Hepatocyte (in vitro differentiated cells): ENCODE data around the gene GAS6. TPM values are rescaled to one million over a fixed set of nuclear protein-coding genes. Genes with fewer than 3 reads are reported as not detected.

Source experiments
- DNase-seq: peaks from one replicate; pipeline ENCODE4 v3.0.0-alpha.2; 2016; ENCODE audit warnings: low spot score
- H2AFZ ChIP-seq: fragments of 200-600 bp; sonication (generic); 2 replicates; pipeline ENCODE4 v1.6.0; 2016; ENCODE audit warnings: antibody characterized with exemption, mild to moderate bottlenecking
- H3K27ac ChIP-seq: fragments of 200-600 bp; sonication (generic); 2 replicates; pipeline ENCODE4 v1.5.1; 2016; ENCODE audit warnings: mild to moderate bottlenecking
- H3K27me3 ChIP-seq: fragments of 200-600 bp; sonication (generic); 2 replicates; pipeline ENCODE4 v1.6.1; 2016
- H3K36me3 ChIP-seq: fragments of 200-600 bp; sonication (generic); replicated peaks from 2 replicates; pipeline ENCODE4 v1.5.1; 2016; ENCODE audit warnings: low read depth; ENCODE audit not compliant: insufficient read depth
- H3K4me1 ChIP-seq: fragments of 200-600 bp; sonication (generic); 2 replicates; pipeline ENCODE4 v1.5.1; 2016; ENCODE audit warnings: mild to moderate bottlenecking, moderate library complexity; ENCODE audit not compliant: insufficient read depth
- H3K4me2 ChIP-seq: fragments of 200-600 bp; sonication (generic); 2 replicates; pipeline ENCODE4 v1.6.0; 2016
- H3K4me3 ChIP-seq: fragments of 200-600 bp; sonication (generic); 2 replicates; pipeline ENCODE4 v1.5.1; 2016; ENCODE audit warnings: mild to moderate bottlenecking
- H3K79me2 ChIP-seq: fragments of 200-600 bp; sonication (generic); 2 replicates; pipeline ENCODE4 v1.6.0; 2017; ENCODE audit warnings: mild to moderate bottlenecking
- H3K9me2 ChIP-seq: fragments of 200-600 bp; sonication (generic); replicated peaks from 2 replicates; pipeline ENCODE4 v1.6.0; 2017; ENCODE audit warnings: mild to moderate bottlenecking; ENCODE audit not compliant: insufficient read depth
- H3K9me3 ChIP-seq: fragments of 200-600 bp; sonication (generic); 2 replicates; pipeline ENCODE4 v1.5.1; 2016; ENCODE audit warnings: low read depth, mild to moderate bottlenecking
- H4K20me1 ChIP-seq: fragments of 200-600 bp; sonication (generic); 2 replicates; pipeline ENCODE4 v1.6.0; 2016; ENCODE audit warnings: mild to moderate bottlenecking; ENCODE audit not compliant: insufficient read depth, poor library complexity, severe bottlenecking
- EZH2 ChIP-seq: fragments of 200-600 bp; sonication (generic); IDR thresholded peaks from 2 replicates; pipeline ENCODE4 v1.6.1; 2016; ENCODE audit warnings: antibody characterized with exemption, mild to moderate bottlenecking, borderline replicate concordance
- EZH2phosphoT487 ChIP-seq: fragments of 200-600 bp; sonication (generic); IDR thresholded peaks from one replicate; pipeline ENCODE4 v1.6.1; 2018; ENCODE audit warnings: antibody characterized with exemption, mild to moderate bottlenecking, low read depth, moderate library complexity; ENCODE audit not compliant: unreplicated experiment, severe bottlenecking
- WGBS: methylation state at CpG from one replicate; pipeline ENCODE4 v1.1.6; 2016; ENCODE audit warnings: low lambda C conversion rate; ENCODE audit errors: missing lambda C conversion rate; 5-methylcytosine and 5-hydroxymethylcytosine counted together
- polyA plus RNA-seq: library from polyadenylated mRNA; unstranded; fragments of >200 nt; fragmentation: Nextera tagmentation; extraction: Ambion mirVana; gene quantifications from 2 replicates; pipeline ENCODE4 v1.2.1, GENCODE V29; 2016
- total RNA-seq: library from RNA; depleted of rRNA; stranded (reverse); fragments of >200 nt; gene quantifications from 2 replicates; pipeline ENCODE4 v1.2.3, GENCODE V29; 2014
- TF ChIP-seq, protein P1 (sequence below): fragments of 200-600 bp; sonication (generic); IDR thresholded peaks from 2 replicates; pipeline ENCODE4 v1.5.1; 2016; ENCODE audit warnings: antibody characterized with exemption, mild to moderate bottlenecking; ENCODE audit not compliant: poor library complexity

Gene GAS6
- total and polyA plus RNA-seq, 2 experiments from 2014 or later, result 70.0 to 146 TPM

DNA sequence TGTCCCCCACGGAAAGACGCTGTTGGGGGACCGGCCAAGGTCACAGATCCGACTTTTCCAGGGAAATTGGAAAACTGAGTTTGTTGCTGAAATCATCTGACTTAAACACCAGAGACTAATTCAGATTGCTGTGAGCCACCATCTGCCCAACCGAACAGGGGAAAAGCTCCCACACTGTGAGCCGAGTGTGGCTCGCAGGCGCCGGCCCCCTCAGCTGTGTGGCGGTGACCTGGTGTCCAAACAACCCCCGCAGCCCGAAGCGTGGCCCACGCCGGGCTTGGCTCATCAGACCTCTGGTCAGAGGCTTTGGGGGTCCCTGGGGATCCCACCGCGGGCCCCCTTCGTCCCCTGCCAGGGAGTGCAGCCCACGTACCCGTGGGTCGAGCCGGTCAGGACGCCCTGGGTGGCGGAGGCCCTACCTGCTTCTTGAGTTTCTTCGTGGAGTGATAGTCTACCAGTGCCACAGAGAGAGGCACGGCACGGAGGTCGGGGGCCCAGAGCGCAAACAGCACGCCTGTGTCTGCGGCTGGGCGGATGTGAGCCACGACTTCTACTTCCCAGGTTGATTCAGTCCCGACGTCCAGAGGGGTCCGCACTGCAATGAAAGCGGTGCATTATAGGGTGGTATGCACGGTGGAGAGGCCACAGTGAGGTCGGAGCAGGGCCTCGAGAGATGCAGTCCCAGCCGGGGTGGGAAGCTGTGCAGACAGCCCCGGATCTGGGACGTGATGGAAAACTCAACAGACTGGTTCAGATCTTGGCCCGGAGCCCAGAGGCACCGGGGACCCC is 40.7 kb downstream of the GAS6 start:
- Histone ChIP-seq H2AFZ (no peak overlapping the region), H4K20me1 (no peaks in the 10 kb centered on the region), H3K36me3 (no peaks in the 10 kb centered on the region), H3K79me2 (no peaks in the 10 kb centered on the region), H3K4me1 (peaks cover 16% of the 10 kb centered on the region), H3K27ac (no peak overlapping the region), H3K4me2 (no peak overlapping the region), H3K9me3 (no peaks in the 10 kb centered on the region), H3K27me3 (no peaks in the 10 kb centered on the region), H3K4me3 (no peak overlapping the region), H3K9me2 (no peaks in the 10 kb centered on the region)
- TF ChIP-seq EZH2 (no peak), EZH2phosphoT487 (no peak)
- TF ChIP-seq, protein P1, sequence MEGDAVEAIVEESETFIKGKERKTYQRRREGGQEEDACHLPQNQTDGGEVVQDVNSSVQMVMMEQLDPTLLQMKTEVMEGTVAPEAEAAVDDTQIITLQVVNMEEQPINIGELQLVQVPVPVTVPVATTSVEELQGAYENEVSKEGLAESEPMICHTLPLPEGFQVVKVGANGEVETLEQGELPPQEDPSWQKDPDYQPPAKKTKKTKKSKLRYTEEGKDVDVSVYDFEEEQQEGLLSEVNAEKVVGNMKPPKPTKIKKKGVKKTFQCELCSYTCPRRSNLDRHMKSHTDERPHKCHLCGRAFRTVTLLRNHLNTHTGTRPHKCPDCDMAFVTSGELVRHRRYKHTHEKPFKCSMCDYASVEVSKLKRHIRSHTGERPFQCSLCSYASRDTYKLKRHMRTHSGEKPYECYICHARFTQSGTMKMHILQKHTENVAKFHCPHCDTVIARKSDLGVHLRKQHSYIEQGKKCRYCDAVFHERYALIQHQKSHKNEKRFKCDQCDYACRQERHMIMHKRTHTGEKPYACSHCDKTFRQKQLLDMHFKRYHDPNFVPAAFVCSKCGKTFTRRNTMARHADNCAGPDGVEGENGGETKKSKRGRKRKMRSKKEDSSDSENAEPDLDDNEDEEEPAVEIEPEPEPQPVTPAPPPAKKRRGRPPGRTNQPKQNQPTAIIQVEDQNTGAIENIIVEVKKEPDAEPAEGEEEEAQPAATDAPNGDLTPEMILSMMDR, result no peak
- no peak for DNase-seq
- 95% methylated on average over 42 of the region's 45 CpGs for WGBS

DNA sequence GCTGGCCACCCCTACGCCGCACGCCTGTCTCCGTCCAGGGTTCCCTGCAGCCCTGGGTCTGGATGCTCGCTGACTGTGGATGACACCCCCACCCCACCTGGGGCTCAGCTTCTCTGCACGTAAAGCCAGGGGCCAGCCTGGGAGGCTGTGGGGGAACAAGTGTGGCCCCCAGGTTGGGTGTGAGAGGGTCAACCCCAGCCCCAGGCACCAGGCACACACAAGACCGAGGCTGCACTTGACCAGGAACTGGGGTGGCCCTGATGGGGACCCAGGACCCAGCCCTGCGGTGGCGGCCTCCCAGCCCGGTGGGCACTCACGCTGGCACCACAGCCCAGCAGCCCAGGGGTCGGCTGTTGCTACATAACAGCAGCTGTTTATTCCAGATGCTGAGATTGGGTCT is 41.6 kb downstream of the GAS6 start:
- WGBS, result 97% methylated on average over 12 of the region's 12 CpGs

DNA sequence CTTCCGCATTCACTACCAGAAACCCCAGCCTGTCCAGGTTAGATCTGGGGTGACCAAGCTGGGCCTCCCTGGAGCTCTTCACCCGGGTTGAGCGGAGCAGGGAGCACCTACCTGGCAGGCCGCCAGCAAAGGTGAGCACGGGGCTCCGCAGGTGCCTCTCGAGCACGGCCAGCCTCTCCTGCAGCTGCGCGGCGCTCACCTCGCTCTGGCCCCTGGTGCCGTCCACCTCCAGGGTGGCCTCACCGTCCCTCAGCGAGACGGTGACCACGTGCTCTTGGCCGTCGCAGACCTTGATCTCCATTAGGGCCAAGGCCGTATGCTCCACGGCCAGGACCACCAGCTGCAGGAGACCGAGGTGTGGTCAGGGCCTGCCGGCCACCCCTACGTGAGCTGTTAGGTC is 42.0 kb downstream of the GAS6 start:
- 98% methylated on average over 24 of the region's 24 CpGs for WGBS
- H3K4me1 ChIP-seq, result peaks cover 16% of the 10 kb centered on the region
- TF ChIP-seq EZH2phosphoT487, result no peak
- TF ChIP-seq EZH2, result no peak
- TF ChIP-seq, protein P1, result no peak
- H3K4me2 ChIP-seq, result no peak overlapping the region
- no peaks in the 10 kb centered on the region for H3K27me3 ChIP-seq
- no peak overlapping the region for H2AFZ ChIP-seq
- no peaks in the 10 kb centered on the region for H3K36me3 ChIP-seq
- H4K20me1 ChIP-seq, result no peaks in the 10 kb centered on the region
- H3K79me2 ChIP-seq, result no peaks in the 10 kb centered on the region
- DNase-seq, result no peak
- no peaks in the 10 kb centered on the region for H3K9me2 ChIP-seq
- peak overlapping the region; percentile 89 for H3K27ac ChIP-seq
- H3K4me3 ChIP-seq, result no peak overlapping the region
- no peaks in the 10 kb centered on the region for H3K9me3 ChIP-seq

More for the DNA sequence above, 41.6 kb downstream of the GAS6 start:
- no peaks in the 10 kb centered on the region for H3K79me2 ChIP-seq
- TF ChIP-seq EZH2phosphoT487, result no peak
- no peak for TF ChIP-seq EZH2
- TF ChIP-seq, protein P1, result no peak
- H3K4me3 ChIP-seq, result no peak overlapping the region
- no peaks in the 10 kb centered on the region for H4K20me1 ChIP-seq
- no peaks in the 10 kb centered on the region for H3K9me3 ChIP-seq
- H3K4me1 ChIP-seq, result peaks cover 16% of the 10 kb centered on the region
- H3K4me2 ChIP-seq, result no peak overlapping the region
- H3K27ac ChIP-seq, result peak overlapping the region; percentile 89
- no peaks in the 10 kb centered on the region for H3K27me3 ChIP-seq
- no peaks in the 10 kb centered on the region for H3K36me3 ChIP-seq
- no peaks in the 10 kb centered on the region for H3K9me2 ChIP-seq
- DNase-seq, result no peak
- no peak overlapping the region for H2AFZ ChIP-seq
